GM12878 (cell line): ENCODE results near the gene TRAF3. TPM values are rescaled to one million over a fixed set of nuclear protein-coding genes. Genes with fewer than 3 reads are reported as not detected.

ENCODE experiments used
- ATAC-seq: fragments of 200-7000 bp; cut with Tn5 transposase; 3 replicates; pipeline ENCODE4 v1.9.1; 2020; ENCODE audit warnings: mild to moderate bottlenecking, moderate library complexity
- BruUV-seq: library from RNA; stranded (reverse); fragments of 400-500 nt; replicated peaks from 2 replicates; lab custom pipeline; 2021; lab: Mats Ljungman, UMichigan
- CTCF ChIA-PET: fragments of 300-600 bp; sonication (Branson Sonifier 250); formaldehyde crosslinking; extraction: SDS; loops from one replicate; lab custom pipeline; 2021; ENCODE audit warnings: inconsistent platforms; lab: Yijun Ruan, JAX
- POLR2A ChIA-PET: fragments of 350-600 bp; formaldehyde crosslinking; extraction: SDS; loops from one replicate; lab custom pipeline; 2021; ENCODE audit warnings: inconsistent platforms; lab: Charles Lee
- RAD21 ChIA-PET: fragments of 300-600 bp; sonication (Branson Sonifier 250); formaldehyde crosslinking; loops from one replicate; lab custom pipeline; 2023; ENCODE audit warnings: antibody characterized with exemption; ENCODE audit not compliant: unreplicated experiment; lab: Charles Lee
- SMC1A ChIA-PET: fragments of 300-600 bp; sonication (Branson Sonifier 250); formaldehyde crosslinking; loops from one replicate; lab custom pipeline; 2023; ENCODE audit not compliant: unreplicated experiment, uncharacterized antibody; lab: Charles Lee
- DNase-seq: peaks from one replicate; pipeline ENCODE4 v3.0.0-alpha.2; 2011; ENCODE audit warnings: low read depth, low spot score
- FAIRE-seq: peaks from 3 replicates; lab custom pipeline; 2011; peaks lifted over from hg19 to GRCh38; lab: Jason Lieb, UNC
- H2AFZ ChIP-seq: 2 replicates; pipeline ENCODE4 v1.6.0; 2011; ENCODE audit warnings: low read depth, low read length, control low read depth; ENCODE audit not compliant: control insufficient read depth
- H3K27ac ChIP-seq: 2 replicates; pipeline ENCODE4 v1.5.1; 2011; ENCODE audit warnings: control low read depth; ENCODE audit not compliant: control insufficient read depth, insufficient read depth
- H3K27me3 ChIP-seq, 2 experiments: replicated peaks in 1 of 2; 2 replicates each; pipeline versions ENCODE4 v1.6.0 to v1.6.1; 2011; ENCODE audit warnings: low read length in 1 of 2; ENCODE audit not compliant: control insufficient read depth in 2 of 2, insufficient read depth in 2 of 2
- H3K36me3 ChIP-seq, 2 experiments: 2 replicates each; pipeline ENCODE4 v1.5.1; 2011; ENCODE audit warnings: low read length in 1 of 2; ENCODE audit not compliant: control insufficient read depth in 2 of 2, insufficient read depth in 2 of 2
- H3K4me1 ChIP-seq: 2 replicates; pipeline ENCODE4 v1.6.1; 2011; ENCODE audit warnings: mild to moderate bottlenecking, low read length, moderate library complexity, mixed read lengths; ENCODE audit not compliant: control insufficient read depth, insufficient read depth
- H3K4me2 ChIP-seq: 2 replicates; pipeline ENCODE4 v1.6.0; 2011; ENCODE audit warnings: control low read depth; ENCODE audit not compliant: control insufficient read depth, insufficient read depth
- H3K4me3 ChIP-seq: fragments of 200-600 bp; sonication (generic); 2 replicates; pipeline ENCODE4 v1.5.1; 2016
- H3K79me2 ChIP-seq: 2 replicates; pipeline ENCODE4 v1.6.0; 2011; ENCODE audit warnings: low read length; ENCODE audit not compliant: control insufficient read depth, insufficient read depth
- H3K9ac ChIP-seq: 2 replicates; pipeline ENCODE4 v1.8.0; 2011; ENCODE audit warnings: low read length, control low read depth, mixed read lengths; ENCODE audit not compliant: control insufficient read depth, insufficient read depth
- H3K9me3 ChIP-seq: replicated peaks from 3 replicates; pipeline ENCODE4 v1.5.1; 2011; ENCODE audit warnings: mild to moderate bottlenecking, low read length; ENCODE audit not compliant: control insufficient read depth, insufficient read depth
- H4K20me1 ChIP-seq: 2 replicates; pipeline ENCODE4 v1.6.0; 2011; ENCODE audit not compliant: control insufficient read depth, insufficient read depth
- E4F1 ChIP-seq: fragments of 450-650 bp; IDR thresholded peaks from 2 replicates; pipeline ENCODE4 v1.6.1; 2018; ENCODE audit warnings: borderline replicate concordance, mild to moderate bottlenecking; ENCODE audit not compliant: partially characterized antibody
- EGR1 ChIP-seq, 2 experiments: IDR thresholded peaks; 1 replicate in 1 of 2; 2 replicates in 1 of 2; pipeline ENCODE4 v1.6.1; 2011 to 2012; ENCODE audit warnings: low read depth in 2 of 2, low read length in 2 of 2, borderline replicate concordance in 1 of 2, mild to moderate bottlenecking in 1 of 2, moderate library complexity in 1 of 2
- FOS ChIP-seq: IDR thresholded peaks from 3 replicates; pipeline ENCODE4 v1.6.1; 2011; ENCODE audit warnings: borderline replicate concordance; ENCODE audit not compliant: insufficient read length; ENCODE audit errors: extremely low read depth
- FOXK2 ChIP-seq: fragments of 450-650 bp; IDR thresholded peaks from 2 replicates; pipeline ENCODE4 v1.6.1; 2017; ENCODE audit warnings: mild to moderate bottlenecking, moderate library complexity
- JUNB ChIP-seq: IDR thresholded peaks from 2 replicates; pipeline ENCODE4 v1.6.1; 2016; ENCODE audit warnings: antibody characterized with exemption, mild to moderate bottlenecking
- MLLT1 ChIP-seq: fragments of 450-650 bp; IDR thresholded peaks from 2 replicates; pipeline ENCODE4 v1.6.1; 2016; ENCODE audit warnings: mild to moderate bottlenecking
- NFIC ChIP-seq: IDR thresholded peaks from 2 replicates; pipeline ENCODE4 v1.6.1; 2012; ENCODE audit warnings: low read depth, mild to moderate bottlenecking, inconsistent platforms, low read length, moderate library complexity
- SREBF2 ChIP-seq: IDR thresholded peaks from 2 replicates; pipeline ENCODE4 v1.6.1; 2012; ENCODE audit warnings: mild to moderate bottlenecking, low read length
- TAF1 ChIP-seq: IDR thresholded peaks from 2 replicates; pipeline ENCODE4 v1.6.1; 2011; ENCODE audit warnings: mild to moderate bottlenecking, low read depth, low read length, borderline replicate concordance
- WRNIP1 ChIP-seq: IDR thresholded peaks from 2 replicates; pipeline ENCODE4 v1.6.1; 2011; ENCODE audit warnings: low read depth, low read length, improper control_type of control experiment, borderline replicate concordance
- ZNF622 ChIP-seq: fragments of 450-650 bp; IDR thresholded peaks from 2 replicates; pipeline ENCODE4 v1.6.1; 2017; ENCODE audit warnings: mild to moderate bottlenecking, inconsistent platforms
- WGBS: methylation state at CpG from one replicate; pipeline ENCODE4 v1.1.6; 2016; ENCODE audit warnings: low lambda C conversion rate; ENCODE audit not compliant: insufficient replicate concordance, insufficient coverage; ENCODE audit errors: missing lambda C conversion rate; 5-methylcytosine and 5-hydroxymethylcytosine counted together
- in situ Hi-C: fragments of 300-500 bp; cut with MboI; formaldehyde crosslinking; loops from 9 replicates; pipeline ENCODE4 v1.14.3; 2018; ENCODE audit warnings: mixed read lengths
- intact Hi-C: fragments of 100-400 bp; cut with micrococcal nuclease; formaldehyde crosslinking; loops from one replicate; pipeline ENCODE4 v1.14.2; 2022; ENCODE audit not compliant: unreplicated experiment
- polyA plus RNA-seq, 11 experiments: library from polyadenylated mRNA; depleted of rRNA in 4 of 11; unstranded in 6 of 11; stranded (reverse) in 5 of 11; fragments of >200 nt; fragmentation: Nextera tagmentation in 4 of 11; fragmentation: Illumina TruSeq in 1 of 11; extraction: Ambion mirVana in 4 of 11; extraction: Trizol in 1 of 11; gene quantifications; 1 replicate in 1 of 11; 2 replicates in 10 of 11; pipeline versions ENCODE4 v1.2.1 to v1.2.3, GENCODE V29; 2011 to 2016; ENCODE audit warnings: inconsistent platforms in 2 of 11, missing spikeins in 2 of 11, low read depth in 1 of 11
- total RNA-seq, 4 experiments: library from RNA; depleted of rRNA in 3 of 4; stranded (reverse); fragments of >200 nt in 3 of 4; fragmentation: Illumina TruSeq in 1 of 4; extraction: Trizol in 1 of 4; gene quantifications; 2 replicates each; pipeline versions ENCODE4 v1.2.1 to v1.2.3, GENCODE V29; 2013 to 2021
- TF ChIP-seq, protein P1 (sequence below): fragments of 450-650 bp; IDR thresholded peaks from 2 replicates; pipeline ENCODE4 v1.6.1; 2018; ENCODE audit warnings: mild to moderate bottlenecking, low read depth, moderate library complexity; ENCODE audit not compliant: partially characterized antibody

Gene TRAF3
- total and polyA plus RNA-seq, 10 of the 15 experiments (the other 5 are each of a cell fraction or from before 2014, with no cell fraction given) = 3.0 to 70.1 (median 36.5) TPM

DNA sequence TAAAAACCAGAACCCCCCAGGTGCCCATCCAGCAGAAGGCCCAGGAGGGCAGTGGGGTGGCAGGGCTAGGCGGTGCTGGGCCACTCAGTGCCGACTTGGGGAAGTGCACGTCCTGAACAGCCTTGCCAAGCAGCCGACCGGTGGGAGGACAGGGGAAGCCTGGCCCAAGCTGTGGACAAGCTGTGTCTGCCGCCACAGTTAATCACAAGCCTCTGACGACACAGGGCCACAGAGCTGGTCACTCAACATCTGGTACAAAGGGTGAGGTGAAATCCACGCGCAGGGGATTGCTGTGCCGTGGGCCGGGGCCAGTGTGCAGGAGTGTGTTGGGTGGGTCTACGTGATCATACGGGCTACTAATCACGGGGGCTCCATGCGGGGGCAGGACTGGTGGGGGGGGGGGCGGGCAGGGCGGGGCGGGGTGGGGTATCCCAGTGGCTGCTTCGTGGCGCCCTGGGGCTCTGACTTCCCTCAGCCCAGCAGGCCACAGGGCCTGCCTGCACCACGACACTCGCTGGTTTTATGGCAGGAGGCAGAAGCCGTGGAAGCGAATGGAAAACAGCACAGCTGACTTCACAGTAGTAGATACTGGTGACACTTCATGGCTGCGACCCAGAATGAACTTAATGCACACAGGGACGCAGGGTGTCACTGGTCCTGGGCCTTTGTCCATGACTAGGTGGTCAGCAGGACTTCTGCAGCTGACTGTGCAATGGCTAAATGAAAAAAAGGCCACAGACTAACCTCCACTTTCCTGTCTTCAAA, 155.4 kb downstream of the TRAF3 start:
- Histone ChIP-seq H3K4me3 (no peak overlapping the region), H3K79me2 (no peaks in the 10 kb centered on the region), H3K4me1 (peaks cover 24% of the 10 kb centered on the region), H4K20me1 (no peaks in the 10 kb centered on the region), H3K9me3 (no peaks in the 10 kb centered on the region), H3K9ac (no peak overlapping the region), H3K4me2 (no peak overlapping the region), H3K27me3 (peaks cover 4 to 10% of the 10 kb centered on the region in 2 experiments), H3K36me3 (peaks cover 0 to 1% of the 10 kb centered on the region in 2 experiments; a peak in 1 of 4 replicates), H3K27ac (no peak overlapping the region), H2AFZ (no peak overlapping the region)
- WGBS = 74% methylated on average over 24 of the region's 26 CpGs
- no TSS peak for BruUV-seq
- ATAC-seq (no peak), DNase-seq (no peak), FAIRE-seq (no peak)
- ChIA-PET CTCF (no interaction called here), POLR2A (no interaction called here), RAD21 (no interaction called here), SMC1A (no interaction called here)
- in situ Hi-C loops (no loop called here), intact Hi-C loops (no loop called here)
- TF ChIP-seq NFIC (no peak), EGR1 (IDR thresholded peaks at IDR 0.05; ENCODE audit: borderline replicate concordance in 1 of 2, low read depth in 2 of 2, low read length in 2 of 2) (no peak), JUNB (no peak), MLLT1 (no peak), SREBF2 (no peak), TAF1 (no peak), ZNF622 (no peak), FOS (no peak), FOXK2 (no peak), WRNIP1 (no peak), E4F1 (no peak)
- TF ChIP-seq, protein P1, sequence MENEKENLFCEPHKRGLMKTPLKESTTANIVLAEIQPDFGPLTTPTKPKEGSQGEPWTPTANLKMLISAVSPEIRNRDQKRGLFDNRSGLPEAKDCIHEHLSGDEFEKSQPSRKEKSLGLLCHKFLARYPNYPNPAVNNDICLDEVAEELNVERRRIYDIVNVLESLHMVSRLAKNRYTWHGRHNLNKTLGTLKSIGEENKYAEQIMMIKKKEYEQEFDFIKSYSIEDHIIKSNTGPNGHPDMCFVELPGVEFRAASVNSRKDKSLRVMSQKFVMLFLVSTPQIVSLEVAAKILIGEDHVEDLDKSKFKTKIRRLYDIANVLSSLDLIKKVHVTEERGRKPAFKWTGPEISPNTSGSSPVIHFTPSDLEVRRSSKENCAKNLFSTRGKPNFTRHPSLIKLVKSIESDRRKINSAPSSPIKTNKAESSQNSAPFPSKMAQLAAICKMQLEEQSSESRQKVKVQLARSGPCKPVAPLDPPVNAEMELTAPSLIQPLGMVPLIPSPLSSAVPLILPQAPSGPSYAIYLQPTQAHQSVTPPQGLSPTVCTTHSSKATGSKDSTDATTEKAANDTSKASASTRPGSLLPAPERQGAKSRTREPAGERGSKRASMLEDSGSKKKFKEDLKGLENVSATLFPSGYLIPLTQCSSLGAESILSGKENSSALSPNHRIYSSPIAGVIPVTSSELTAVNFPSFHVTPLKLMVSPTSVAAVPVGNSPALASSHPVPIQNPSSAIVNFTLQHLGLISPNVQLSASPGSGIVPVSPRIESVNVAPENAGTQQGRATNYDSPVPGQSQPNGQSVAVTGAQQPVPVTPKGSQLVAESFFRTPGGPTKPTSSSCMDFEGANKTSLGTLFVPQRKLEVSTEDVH = no peak
